ENCODE measurements around the gene CCND1.
"Not testable (repeated sequence)": the region's sequence is repeated elsewhere in the genome, so short reads cannot be mapped to it uniquely, and the experiment has no call there.

The CCND1 gene

DNA sequence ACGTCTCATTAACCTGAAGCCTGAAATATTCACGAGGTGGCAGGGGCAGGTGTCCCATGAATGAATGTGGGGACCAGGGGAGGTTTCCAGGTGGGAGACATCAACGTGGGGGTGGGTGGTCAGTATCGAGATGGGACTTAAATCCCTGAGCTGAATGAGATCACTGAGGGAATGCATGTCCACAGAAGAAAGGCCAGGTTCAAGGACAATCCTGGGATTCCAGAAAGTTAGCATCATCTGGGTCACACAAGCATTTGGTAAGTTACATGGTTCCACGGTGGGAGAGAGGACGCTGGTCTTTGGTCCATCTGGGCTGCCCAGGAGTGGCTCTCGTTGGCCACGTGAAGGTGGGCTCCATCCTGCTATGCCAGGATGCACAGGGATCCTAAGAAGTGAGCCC, 22.7 kb upstream of the CCND1 start:
- DNase-seq (ENCODE audit: low spot score), result no peak

- DNase-seq (ENCODE audit: low spot score), result no peak
These were observed 20.2 kb upstream of the CCND1 start for GRCh38 chr11:69620683-69621290.

DNA sequence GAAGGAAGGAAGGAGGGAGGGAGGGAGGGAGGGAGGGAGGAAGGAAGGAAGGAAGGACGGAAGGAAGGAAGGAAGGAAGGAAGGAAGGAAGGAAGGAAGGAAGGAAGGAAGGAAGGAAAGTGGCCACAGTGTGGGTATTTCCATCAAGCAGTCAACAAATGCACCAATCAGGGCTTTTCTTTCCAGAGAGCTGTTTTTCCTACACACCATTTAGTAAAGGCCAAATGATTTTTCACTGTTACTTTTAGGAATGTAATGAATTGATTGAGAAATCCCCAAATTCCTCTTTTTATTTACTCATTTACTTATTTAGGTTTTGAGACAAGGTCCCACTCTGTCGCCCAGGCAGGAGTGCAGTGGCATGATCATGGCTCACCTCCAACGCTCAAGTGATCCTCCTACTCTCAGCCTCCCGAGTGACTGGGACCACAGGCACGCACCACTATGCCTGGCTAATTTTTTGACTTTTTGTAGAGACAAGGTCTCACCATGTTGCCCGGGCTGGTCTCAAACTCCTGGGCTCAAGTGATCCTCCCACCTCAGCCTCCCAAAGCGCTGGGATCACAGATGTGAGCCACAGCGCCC, 18.8 kb upstream of the CCND1 start:
- DNase-seq (ENCODE audit: low spot score), result not testable (repeated sequence)

GRCh38 chr11:69624293-69624692, 16.7 kb upstream of the CCND1 start:
- DNase-seq (ENCODE audit: low spot score), result no peak

GRCh38 chr11:69625476-69625875, 15.5 kb upstream of the CCND1 start:
- DNase-seq (ENCODE audit: low spot score), result no peak

- DNase-seq (ENCODE audit: low spot score), result no peak
These were observed 13.4 kb upstream of the CCND1 start for GRCh38 chr11:69627551-69627950.

GRCh38 chr11:69630017-69630416, 10.9 kb upstream of the CCND1 start:
- no peak for DNase-seq (ENCODE audit: low spot score)

DNA sequence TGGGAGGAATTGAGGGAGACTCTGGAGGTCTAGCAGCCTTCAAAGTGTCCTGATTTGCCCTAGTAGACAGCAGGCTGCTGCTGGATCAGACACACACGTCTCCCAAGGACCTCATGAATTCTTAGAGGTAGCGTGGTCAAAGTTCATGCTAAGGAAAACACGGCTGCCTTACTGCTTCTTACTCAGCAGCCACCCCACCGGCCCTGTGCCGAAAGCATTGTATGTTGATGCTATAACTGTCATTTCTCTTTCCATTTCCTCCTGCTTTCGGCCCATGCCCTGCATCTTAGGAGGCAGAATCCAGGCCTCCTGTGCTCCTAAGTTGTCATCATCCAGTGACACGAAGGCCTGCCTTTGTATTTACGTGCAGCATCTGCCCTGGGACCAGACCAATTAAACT, 10.5 kb upstream of the CCND1 start:
- DNase-seq (ENCODE audit: low spot score), result no peak

GRCh38 chr11:69632900-69633299, 8.1 kb upstream of the CCND1 start:
- DNase-seq (ENCODE audit: low spot score), result no peak

- DNase-seq (ENCODE audit: low spot score), result no peak
These were observed 6.9 kb upstream of the CCND1 start for GRCh38 chr11:69634069-69634468.

GRCh38 chr11:69634590-69634989, 6.4 kb upstream of the CCND1 start:
- DNase-seq (ENCODE audit: low spot score), result no peak

DNA sequence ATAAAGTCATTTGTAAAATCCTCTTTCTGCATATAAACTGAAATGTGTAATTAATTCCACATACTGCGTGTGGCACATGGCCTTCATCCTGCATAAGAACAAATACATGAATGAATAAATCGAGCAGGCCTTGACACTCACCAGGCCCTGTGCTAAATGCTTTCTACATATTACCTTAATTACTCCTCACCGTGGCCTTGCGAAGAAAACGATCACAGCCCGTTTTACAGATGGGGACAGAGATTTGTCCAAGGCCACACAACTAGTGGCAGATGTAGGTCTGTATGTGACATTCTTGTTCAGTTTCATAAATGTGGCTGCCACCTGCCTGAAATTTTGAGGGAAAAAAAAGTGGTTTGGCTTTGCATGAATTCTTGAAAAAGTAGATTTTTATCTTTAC, 5.8 kb upstream of the CCND1 start:
- no peak for DNase-seq (ENCODE audit: low spot score)

- no peak for DNase-seq (ENCODE audit: low spot score)
These were observed 5.0 kb upstream of the CCND1 start for GRCh38 chr11:69635804-69636511.

DNA sequence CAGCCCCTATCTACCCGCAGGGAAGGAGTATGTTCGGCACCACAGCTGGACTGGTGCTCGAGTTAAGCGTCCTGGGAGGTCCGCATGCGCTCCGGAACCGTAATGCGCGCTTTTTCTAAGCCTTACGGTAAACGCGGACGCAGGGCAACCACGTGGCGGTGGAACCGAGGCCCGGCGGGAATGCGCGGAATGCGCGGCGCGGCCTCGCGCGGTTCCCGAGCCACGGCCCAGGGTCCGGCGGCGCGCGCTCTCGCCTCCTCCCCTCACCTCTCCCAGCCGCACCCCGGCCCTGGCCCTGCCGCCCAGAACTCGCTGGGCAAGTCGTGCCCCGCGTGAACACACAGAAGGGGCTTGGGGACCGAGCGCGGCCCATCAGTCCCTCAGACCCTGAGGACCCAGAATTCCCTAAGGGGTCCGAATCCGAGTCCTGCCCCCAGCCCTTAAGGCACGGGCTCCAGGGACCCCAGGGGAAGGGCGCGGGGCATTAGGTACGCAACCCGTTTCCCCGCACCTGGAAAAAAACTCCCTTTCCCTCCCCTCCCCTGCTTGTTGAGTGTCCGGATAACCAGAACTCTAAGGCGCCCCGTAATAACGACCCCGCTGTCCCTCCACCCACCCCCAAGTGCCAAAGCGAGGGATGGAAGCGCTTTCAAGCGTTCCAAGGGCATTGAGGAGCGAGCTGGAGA, 4.3 kb upstream of the CCND1 start:
- peak; percentile 40 for DNase-seq (ENCODE audit: low spot score)

GRCh38 chr11:69637198-69637940, 3.6 kb upstream of the CCND1 start:
- DNase-seq (ENCODE audit: low spot score), result no peak

- no peak for DNase-seq (ENCODE audit: low spot score)
These were observed 2.8 kb upstream of the CCND1 start for GRCh38 chr11:69637941-69638871.

DNA sequence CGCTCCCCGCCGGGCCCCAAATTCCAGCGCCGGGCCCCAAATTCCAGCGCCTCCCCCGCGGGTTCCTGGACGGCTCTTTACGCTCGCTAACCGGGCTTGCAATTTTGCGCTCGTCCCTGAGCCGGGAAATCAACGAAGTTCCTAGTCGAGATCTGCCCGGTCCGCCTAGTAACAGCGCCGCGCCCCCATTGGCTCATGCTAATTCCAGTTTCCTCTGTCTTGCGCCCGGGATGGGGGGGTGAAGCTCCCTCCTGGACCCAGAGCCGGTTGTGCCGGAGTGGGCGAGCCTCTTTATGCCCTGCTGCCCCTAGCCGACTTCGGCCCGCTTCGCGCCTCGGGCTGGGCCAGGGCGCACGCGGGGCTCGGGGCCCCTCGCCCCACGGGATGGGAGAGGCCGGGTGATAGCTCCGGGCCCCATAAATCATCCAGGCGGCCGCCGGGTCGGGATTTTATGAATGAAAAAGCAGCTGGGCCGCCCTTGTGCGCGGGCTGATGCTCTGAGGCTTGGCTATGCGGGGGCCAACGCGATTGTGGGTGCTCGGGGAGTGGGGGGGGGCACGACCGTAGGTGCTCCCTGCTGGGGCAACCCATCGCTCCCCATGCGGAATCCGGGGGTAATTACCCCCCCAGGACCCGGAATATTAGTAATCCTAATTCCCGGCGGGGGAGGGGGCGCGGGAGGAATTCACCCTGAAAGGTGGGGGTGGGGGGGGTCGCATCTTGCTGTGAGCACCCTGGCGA, 1.8 kb upstream of the CCND1 start:
- DNase-seq (ENCODE audit: low spot score), result peak; percentile 67

DNA sequence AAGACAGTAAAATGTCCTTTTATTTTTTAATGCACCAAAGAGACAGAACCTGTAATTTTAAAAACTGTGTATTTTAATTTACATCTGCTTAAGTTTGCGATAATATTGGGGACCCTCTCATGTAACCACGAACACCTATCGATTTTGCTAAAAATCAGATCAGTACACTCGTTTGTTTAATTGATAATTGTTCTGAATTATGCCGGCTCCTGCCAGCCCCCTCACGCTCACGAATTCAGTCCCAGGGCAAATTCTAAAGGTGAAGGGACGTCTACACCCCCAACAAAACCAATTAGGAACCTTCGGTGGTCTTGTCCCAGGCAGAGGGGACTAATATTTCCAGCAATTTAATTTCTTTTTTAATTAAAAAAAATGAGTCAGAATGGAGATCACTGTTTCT, 1.1 kb upstream of the CCND1 start:
- DNase-seq (ENCODE audit: low spot score), result no peak

DNA sequence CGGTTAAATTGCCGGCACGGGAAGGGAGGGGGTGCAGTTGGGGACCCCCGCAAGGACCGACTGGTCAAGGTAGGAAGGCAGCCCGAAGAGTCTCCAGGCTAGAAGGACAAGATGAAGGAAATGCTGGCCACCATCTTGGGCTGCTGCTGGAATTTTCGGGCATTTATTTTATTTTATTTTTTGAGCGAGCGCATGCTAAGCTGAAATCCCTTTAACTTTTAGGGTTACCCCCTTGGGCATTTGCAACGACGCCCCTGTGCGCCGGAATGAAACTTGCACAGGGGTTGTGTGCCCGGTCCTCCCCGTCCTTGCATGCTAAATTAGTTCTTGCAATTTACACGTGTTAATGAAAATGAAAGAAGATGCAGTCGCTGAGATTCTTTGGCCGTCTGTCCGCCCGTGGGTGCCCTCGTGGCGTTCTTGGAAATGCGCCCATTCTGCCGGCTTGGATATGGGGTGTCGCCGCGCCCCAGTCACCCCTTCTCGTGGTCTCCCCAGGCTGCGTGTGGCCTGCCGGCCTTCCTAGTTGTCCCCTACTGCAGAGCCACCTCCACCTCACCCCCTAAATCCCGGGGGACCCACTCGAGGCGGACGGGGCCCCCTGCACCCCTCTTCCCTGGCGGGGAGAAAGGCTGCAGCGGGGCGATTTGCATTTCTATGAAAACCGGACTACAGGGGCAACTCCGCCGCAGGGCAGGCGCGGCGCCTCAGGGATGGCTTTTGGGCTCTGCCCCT, 529 bp upstream of the CCND1 start:
- no peak for DNase-seq (ENCODE audit: low spot score)
